NCI-H82 treated with DMSO at 0.1 percent for 48 hours (cell line): ENCODE results near the gene GPATCH2.
"Not testable (repeated sequence)": the region's sequence is repeated elsewhere in the genome, so short reads cannot be mapped to it uniquely, and the experiment has no call there.

Experiments
- DNase-seq: peaks from one replicate; lab custom pipeline; 2025; ENCODE audit not compliant: unreplicated experiment; lab: John Stamatoyannopoulos, UW

Gene GPATCH2

GRCh38 chr1:217527151-217527550 lies 103.7 kb downstream of the GPATCH2 start:
- no peak for DNase-seq

- DNase-seq = no peak
These were observed 104.3 kb downstream of the GPATCH2 start for GRCh38 chr1:217526636-217527035.

GRCh38 chr1:217525773-217526490 lies 105.0 kb downstream of the GPATCH2 start:
- DNase-seq = no peak

- no peak for DNase-seq
These were observed 105.9 kb downstream of the GPATCH2 start for GRCh38 chr1:217524787-217525520.

- not testable (repeated sequence) for DNase-seq
These were observed 107.0 kb downstream of the GPATCH2 start for GRCh38 chr1:217523921-217524320.

GRCh38 chr1:217522277-217522676 lies 108.6 kb downstream of the GPATCH2 start:
- DNase-seq = no peak

- DNase-seq = no peak
These were observed 109.6 kb downstream of the GPATCH2 start for GRCh38 chr1:217521317-217521716.

- no peak for DNase-seq
These were observed 124.0 kb downstream of the GPATCH2 start for GRCh38 chr1:217506878-217507277.

GRCh38 chr1:217498209-217498608 lies 132.7 kb downstream of the GPATCH2 start:
- DNase-seq = no peak

- no peak for DNase-seq
These were observed 135.6 kb downstream of the GPATCH2 start for GRCh38 chr1:217495249-217495648.

GRCh38 chr1:217494767-217495166 lies 136.1 kb downstream of the GPATCH2 start:
- DNase-seq = no peak

GRCh38 chr1:217493290-217493689 lies 137.6 kb downstream of the GPATCH2 start:
- DNase-seq = no peak

- no peak for DNase-seq
These were observed 146.0 kb downstream of the GPATCH2 start for GRCh38 chr1:217484871-217485270.

GRCh38 chr1:217482356-217483102 lies 148.4 kb downstream of the GPATCH2 start:
- DNase-seq = no peak

- no peak for DNase-seq
These were observed 152.4 kb downstream of the GPATCH2 start for GRCh38 chr1:217478450-217478849.

GRCh38 chr1:217472915-217473314 lies 158.0 kb downstream of the GPATCH2 start:
- no peak for DNase-seq

GRCh38 chr1:217471403-217471802 lies 159.5 kb downstream of the GPATCH2 start:
- no peak for DNase-seq

GRCh38 chr1:217469983-217470382 lies 160.9 kb downstream of the GPATCH2 start:
- no peak for DNase-seq

GRCh38 chr1:217465102-217465501 lies 165.8 kb downstream of the GPATCH2 start:
- DNase-seq = no peak

GRCh38 chr1:217462666-217463065 lies 168.2 kb downstream of the GPATCH2 start:
- no peak for DNase-seq

- DNase-seq = no peak
These were observed 168.7 kb downstream of the GPATCH2 start for GRCh38 chr1:217462159-217462558.

GRCh38 chr1:217457016-217457415 lies 173.9 kb downstream of the GPATCH2 start:
- DNase-seq = no peak
